GM23248 (cell line): ENCODE measurements around the gene KLHDC9.

Source experiments
- EZH2 ChIP-seq: fragments of 200-600 bp; sonication (generic); IDR thresholded peaks from 2 replicates; pipeline ENCODE4 v1.6.1; 2018; ENCODE audit warnings: antibody characterized with exemption, mild to moderate bottlenecking; ENCODE audit not compliant: insufficient read depth, poor library complexity, severe bottlenecking
- EZH2phosphoT487 ChIP-seq: fragments of 200-600 bp; sonication (generic); IDR thresholded peaks from 2 replicates; pipeline ENCODE4 v1.6.1; 2018; ENCODE audit warnings: antibody characterized with exemption, moderate library complexity, mild to moderate bottlenecking, low read depth; ENCODE audit not compliant: insufficient read depth

GRCh38 chr1:161094481-161094880 is 3.7 kb upstream of the KLHDC9 start:
- TF ChIP-seq EZH2 (no peak), EZH2phosphoT487 (no peak)
